ENCODE data around the gene FAM110D.

FAM110D gene

GRCh38 chr1:26195805-26196204 is 36.9 kb downstream of the FAM110D start:
- H3K79me1 ChIP-seq (ENCODE audit: low read length), result no peaks in the 10 kb centered on the region
- H4K12ac ChIP-seq (ENCODE audit: low read depth, low read length), result no peak overlapping the region
- H3K14ac ChIP-seq (ENCODE audit: low read length), result no peak overlapping the region
- no peak overlapping the region for H2BK120ac ChIP-seq (ENCODE audit: insufficient read depth, low read length, poor library complexity)
- H3K23ac ChIP-seq (ENCODE audit: low read length), result no peak overlapping the region
- H2BK12ac ChIP-seq (ENCODE audit: low read length), result no peak overlapping the region
- no peak for DNase-seq
- no peak overlapping the region for H3K9ac ChIP-seq (ENCODE audit: low read length)
- peaks cover 2 to 3% of the 10 kb centered on the region in 2 experiments for H3K4me1 ChIP-seq (ENCODE audit: control insufficient read depth in 1 of 2, insufficient read depth in 2 of 2, low read length in 2 of 2)
- H3K27ac ChIP-seq (ENCODE audit: low read depth, low read length), result no peak overlapping the region
- WGBS (ENCODE audit: extremely low coverage, insufficient coverage, insufficient read length), result no CpG with 5 or more reads among the region's 3 CpGs
- H3K18ac ChIP-seq (ENCODE audit: low read length), result no peak overlapping the region
- H3K4me3 ChIP-seq (ENCODE audit: low read depth, low read length), result no peak overlapping the region
- H3K4ac ChIP-seq (ENCODE audit: low read depth, low read length), result no peak overlapping the region
- H2BK5ac ChIP-seq (ENCODE audit: low read depth, low read length, poor library complexity), result no peak overlapping the region
- H3K79me2 ChIP-seq (ENCODE audit: control insufficient read depth, insufficient read depth, low read length, poor library complexity), result no peaks in the 10 kb centered on the region
- no peak overlapping the region for H4K8ac ChIP-seq (ENCODE audit: low read depth, low read length)
- no peak overlapping the region for H4K91ac ChIP-seq (ENCODE audit: low read depth, low read length)
- H3K36me3 ChIP-seq (ENCODE audit: control insufficient read depth in 1 of 2, insufficient read depth in 2 of 2, low read length in 2 of 2), result no peaks in the 10 kb centered on the region
- peaks cover 2% of the 10 kb centered on the region for H3K9me3 ChIP-seq (ENCODE audit: insufficient read depth, low read depth, low read length)
- no peak overlapping the region for H3K4me2 ChIP-seq (ENCODE audit: low read length)
- H2AFZ ChIP-seq (ENCODE audit: insufficient read depth, low read length, poor library complexity), result no peak overlapping the region
- H3K27me3 ChIP-seq (ENCODE audit: insufficient read depth, low read length), result no peaks in the 10 kb centered on the region
- no peak overlapping the region for H2AK5ac ChIP-seq (ENCODE audit: low read length)

- no peak overlapping the region for H4K12ac ChIP-seq (ENCODE audit: low read depth, low read length)
- H3K36me3 ChIP-seq (ENCODE audit: control insufficient read depth in 1 of 2, insufficient read depth in 2 of 2, low read length in 2 of 2), result no peaks in the 10 kb centered on the region
- peaks cover 2% of the 10 kb centered on the region for H3K79me1 ChIP-seq (ENCODE audit: low read length)
- H2BK12ac ChIP-seq (ENCODE audit: low read length), result no peak overlapping the region
- H3K4me1 ChIP-seq (ENCODE audit: control insufficient read depth in 1 of 2, insufficient read depth in 2 of 2, low read length in 2 of 2), result peaks cover 9% of the 10 kb centered on the region in 2 experiments
- H3K27me3 ChIP-seq (ENCODE audit: insufficient read depth, low read length), result no peaks in the 10 kb centered on the region
- no peak overlapping the region for H2AK5ac ChIP-seq (ENCODE audit: low read length)
- H3K27ac ChIP-seq (ENCODE audit: low read depth, low read length), result no peak overlapping the region
- H3K4me2 ChIP-seq (ENCODE audit: low read length), result no peak overlapping the region
- no peak overlapping the region for H2AFZ ChIP-seq (ENCODE audit: insufficient read depth, low read length, poor library complexity)
- no peak overlapping the region for H3K18ac ChIP-seq (ENCODE audit: low read length)
- H2BK120ac ChIP-seq (ENCODE audit: insufficient read depth, low read length, poor library complexity), result no peak overlapping the region
- H4K91ac ChIP-seq (ENCODE audit: low read depth, low read length), result no peak overlapping the region
- H3K14ac ChIP-seq (ENCODE audit: low read length), result no peak overlapping the region
- WGBS (ENCODE audit: extremely low coverage, insufficient coverage, insufficient read length), result no CpG with 5 or more reads among the region's 3 CpGs
- H3K9me3 ChIP-seq (ENCODE audit: insufficient read depth, low read depth, low read length), result no peaks in the 10 kb centered on the region
- H2BK5ac ChIP-seq (ENCODE audit: low read depth, low read length, poor library complexity), result no peak overlapping the region
- no peaks in the 10 kb centered on the region for H3K79me2 ChIP-seq (ENCODE audit: control insufficient read depth, insufficient read depth, low read length, poor library complexity)
- H3K4ac ChIP-seq (ENCODE audit: low read depth, low read length), result no peak overlapping the region
- no peak for DNase-seq
- H3K9ac ChIP-seq (ENCODE audit: low read length), result no peak overlapping the region
- H3K23ac ChIP-seq (ENCODE audit: low read length), result no peak overlapping the region
- H4K8ac ChIP-seq (ENCODE audit: low read depth, low read length), result no peak overlapping the region
- H3K4me3 ChIP-seq (ENCODE audit: low read depth, low read length), result no peak overlapping the region
These were observed 38.4 kb downstream of the FAM110D start for GRCh38 chr1:26197301-26197700.

- no peak overlapping the region for H4K8ac ChIP-seq (ENCODE audit: low read depth, low read length)
- H2BK5ac ChIP-seq (ENCODE audit: low read depth, low read length, poor library complexity), result no peak overlapping the region
- no peak overlapping the region for H3K14ac ChIP-seq (ENCODE audit: low read length)
- no CpG with 5 or more reads among the region's 11 CpGs for WGBS (ENCODE audit: extremely low coverage, insufficient coverage, insufficient read length)
- H4K12ac ChIP-seq (ENCODE audit: low read depth, low read length), result no peak overlapping the region
- no peak overlapping the region for H2BK120ac ChIP-seq (ENCODE audit: insufficient read depth, low read length, poor library complexity)
- H3K79me1 ChIP-seq (ENCODE audit: low read length), result peaks cover 2% of the 10 kb centered on the region
- no peaks in the 10 kb centered on the region for H3K79me2 ChIP-seq (ENCODE audit: control insufficient read depth, insufficient read depth, low read length, poor library complexity)
- H3K9ac ChIP-seq (ENCODE audit: low read length), result no peak overlapping the region
- peaks cover 9% of the 10 kb centered on the region in 2 experiments for H3K4me1 ChIP-seq (ENCODE audit: control insufficient read depth in 1 of 2, insufficient read depth in 2 of 2, low read length in 2 of 2)
- H3K36me3 ChIP-seq (ENCODE audit: control insufficient read depth in 1 of 2, insufficient read depth in 2 of 2, low read length in 2 of 2), result no peaks in the 10 kb centered on the region
- H2AK5ac ChIP-seq (ENCODE audit: low read length), result no peak overlapping the region
- no peak overlapping the region for H2BK12ac ChIP-seq (ENCODE audit: low read length)
- H3K18ac ChIP-seq (ENCODE audit: low read length), result no peak overlapping the region
- no peak overlapping the region for H2AFZ ChIP-seq (ENCODE audit: insufficient read depth, low read length, poor library complexity)
- no peak overlapping the region for H3K4ac ChIP-seq (ENCODE audit: low read depth, low read length)
- no peak overlapping the region for H3K4me2 ChIP-seq (ENCODE audit: low read length)
- H3K27ac ChIP-seq (ENCODE audit: low read depth, low read length), result no peak overlapping the region
- H4K91ac ChIP-seq (ENCODE audit: low read depth, low read length), result no peak overlapping the region
- H3K9me3 ChIP-seq (ENCODE audit: insufficient read depth, low read depth, low read length), result no peaks in the 10 kb centered on the region
- no peak overlapping the region for H3K23ac ChIP-seq (ENCODE audit: low read length)
- no peak for DNase-seq
- no peaks in the 10 kb centered on the region for H3K27me3 ChIP-seq (ENCODE audit: insufficient read depth, low read length)
- H3K4me3 ChIP-seq (ENCODE audit: low read depth, low read length), result no peak overlapping the region
These were observed 38.9 kb downstream of the FAM110D start for GRCh38 chr1:26197813-26198212.

GRCh38 chr1:26200413-26200812 is 41.5 kb downstream of the FAM110D start:
- Histone ChIP-seq H3K18ac (ENCODE audit: low read length) (no peak overlapping the region), H3K4me1 (ENCODE audit: control insufficient read depth in 1 of 2, insufficient read depth in 2 of 2, low read length in 2 of 2) (peaks cover 9% of the 10 kb centered on the region in 2 experiments), H4K12ac (ENCODE audit: low read depth, low read length) (no peak overlapping the region), H3K36me3 (ENCODE audit: control insufficient read depth in 1 of 2, insufficient read depth in 2 of 2, low read length in 2 of 2) (no peaks in the 10 kb centered on the region), H3K14ac (ENCODE audit: low read length) (no peak overlapping the region), H2AK5ac (ENCODE audit: low read length) (no peak overlapping the region), H3K27me3 (ENCODE audit: insufficient read depth, low read length) (no peaks in the 10 kb centered on the region), H2BK120ac (ENCODE audit: insufficient read depth, low read length, poor library complexity) (no peak overlapping the region), H3K9ac (ENCODE audit: low read length) (no peak overlapping the region), H3K23ac (ENCODE audit: low read length) (no peak overlapping the region), H2BK5ac (ENCODE audit: low read depth, low read length, poor library complexity) (no peak overlapping the region), H2AFZ (ENCODE audit: insufficient read depth, low read length, poor library complexity) (peak overlapping the region; percentile 23), H4K91ac (ENCODE audit: low read depth, low read length) (no peak overlapping the region), H3K79me2 (ENCODE audit: control insufficient read depth, insufficient read depth, low read length, poor library complexity) (no peaks in the 10 kb centered on the region), H3K4me3 (ENCODE audit: low read depth, low read length) (no peak overlapping the region), H3K4ac (ENCODE audit: low read depth, low read length) (no peak overlapping the region), H4K8ac (ENCODE audit: low read depth, low read length) (no peak overlapping the region), H3K9me3 (ENCODE audit: insufficient read depth, low read depth, low read length) (no peaks in the 10 kb centered on the region), H3K4me2 (ENCODE audit: low read length) (no peak overlapping the region), H3K27ac (ENCODE audit: low read depth, low read length) (no peak overlapping the region), H3K79me1 (ENCODE audit: low read length) (peaks cover 2% of the 10 kb centered on the region), H2BK12ac (ENCODE audit: low read length) (no peak overlapping the region)
- no peak for DNase-seq
- WGBS (ENCODE audit: extremely low coverage, insufficient coverage, insufficient read length), result no CpG with 5 or more reads among the region's 5 CpGs

All from trophoblast cell (in vitro differentiated cells and primary cell).